Measurements from ENCODE around the gene C12orf76. TPM values are rescaled to one million over a fixed set of nuclear protein-coding genes. Genes with fewer than 3 reads are reported as not detected.
A peak's percentile ranks its signal among the peaks of the same experiment; 100 is the strongest.

C12orf76 gene
- total and polyA plus RNA-seq, 2 of the 13 experiments (the other 11 are each of a cell fraction or from before 2014, with no cell fraction given) = 15.8 to 38.4 TPM

GRCh38 chr12:110079477-110080400, 31.4 kb upstream of the C12orf76 start (continued):
- TF ChIP-seq MXD3 (CRISPR knock-in tag; IDR thresholded peaks at IDR 0.05) = peak; percentile 41; the same call in 1 of the 2 replicates
- TF ChIP-seq ZNF253 (CRISPR knock-in tag; IDR thresholded peaks at IDR 0.05; ENCODE audit: borderline replicate concordance) = 0 out of 2 replicates have a peak, but pooled peaks have one; percentile 4
- TF ChIP-seq ZNF33A (CRISPR knock-in tag; IDR thresholded peaks at IDR 0.05; ENCODE audit: borderline replicate concordance) = no peak
- 0 out of 2 replicates have a peak, but pooled peaks have one; percentile 37 for TF ChIP-seq WIZ (CRISPR knock-in tag; IDR thresholded peaks at IDR 0.05)
- peak; percentile 92 for TF ChIP-seq KAT8 (CRISPR knock-in tag; IDR thresholded peaks at IDR 0.05)
- TF ChIP-seq SP2 (CRISPR knock-in tag; IDR thresholded peaks at IDR 0.05) = peak; percentile 77
- peak; percentile 71; the same call in 1 of the 2 replicates for TF ChIP-seq ZFP90 (CRISPR knock-in tag; IDR thresholded peaks at IDR 0.05; ENCODE audit: borderline replicate concordance)
- TF ChIP-seq, protein P1, sequence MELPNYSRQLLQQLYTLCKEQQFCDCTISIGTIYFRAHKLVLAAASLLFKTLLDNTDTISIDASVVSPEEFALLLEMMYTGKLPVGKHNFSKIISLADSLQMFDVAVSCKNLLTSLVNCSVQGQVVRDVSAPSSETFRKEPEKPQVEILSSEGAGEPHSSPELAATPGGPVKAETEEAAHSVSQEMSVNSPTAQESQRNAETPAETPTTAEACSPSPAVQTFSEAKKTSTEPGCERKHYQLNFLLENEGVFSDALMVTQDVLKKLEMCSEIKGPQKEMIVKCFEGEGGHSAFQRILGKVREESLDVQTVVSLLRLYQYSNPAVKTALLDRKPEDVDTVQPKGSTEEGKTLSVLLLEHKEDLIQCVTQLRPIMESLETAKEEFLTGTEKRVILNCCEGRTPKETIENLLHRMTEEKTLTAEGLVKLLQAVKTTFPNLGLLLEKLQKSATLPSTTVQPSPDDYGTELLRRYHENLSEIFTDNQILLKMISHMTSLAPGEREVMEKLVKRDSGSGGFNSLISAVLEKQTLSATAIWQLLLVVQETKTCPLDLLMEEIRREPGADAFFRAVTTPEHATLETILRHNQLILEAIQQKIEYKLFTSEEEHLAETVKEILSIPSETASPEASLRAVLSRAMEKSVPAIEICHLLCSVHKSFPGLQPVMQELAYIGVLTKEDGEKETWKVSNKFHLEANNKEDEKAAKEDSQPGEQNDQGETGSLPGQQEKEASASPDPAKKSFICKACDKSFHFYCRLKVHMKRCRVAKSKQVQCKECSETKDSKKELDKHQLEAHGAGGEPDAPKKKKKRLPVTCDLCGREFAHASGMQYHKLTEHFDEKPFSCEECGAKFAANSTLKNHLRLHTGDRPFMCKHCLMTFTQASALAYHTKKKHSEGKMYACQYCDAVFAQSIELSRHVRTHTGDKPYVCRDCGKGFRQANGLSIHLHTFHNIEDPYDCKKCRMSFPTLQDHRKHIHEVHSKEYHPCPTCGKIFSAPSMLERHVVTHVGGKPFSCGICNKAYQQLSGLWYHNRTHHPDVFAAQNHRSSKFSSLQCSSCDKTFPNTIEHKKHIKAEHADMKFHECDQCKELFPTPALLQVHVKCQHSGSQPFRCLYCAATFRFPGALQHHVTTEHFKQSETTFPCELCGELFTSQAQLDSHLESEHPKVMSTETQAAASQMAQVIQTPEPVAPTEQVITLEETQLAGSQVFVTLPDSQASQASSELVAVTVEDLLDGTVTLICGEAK (IDR thresholded peaks at IDR 0.05) = no peak
- TF ChIP-seq, protein P1 (CRISPR knock-in tag; IDR thresholded peaks at IDR 0.05) = peak; percentile 37; the same call in 1 of the 2 replicates
- TF ChIP-seq GMEB1 (CRISPR knock-in tag; IDR thresholded peaks at IDR 0.05; ENCODE audit: borderline replicate concordance) = peak; percentile 29; the same call in 1 of the 2 replicates
- TF ChIP-seq IKZF5 (CRISPR knock-in tag; IDR thresholded peaks at IDR 0.05) = peak; percentile 84

Measured in HepG2 (cell line).